ENCODE data around the gene WDFY4. TPM values are rescaled to one million over a fixed set of nuclear protein-coding genes. Genes with fewer than 3 reads are reported as not detected.

Gene WDFY4
- total and polyA plus RNA-seq, 4 donors: 0.57 to 7.1 (median 2.0) TPM

GRCh38 chr10:48885376-48885775, 200.7 kb downstream of the WDFY4 start:
- no peaks in the 10 kb centered on the region for H3K4me1 ChIP-seq (ENCODE audit: control insufficient read depth in 4 of 4, insufficient read depth in 4 of 4, low read length in 3 of 4)
- no peaks in the 10 kb centered on the region for H3K9me3 ChIP-seq (ENCODE audit: control insufficient read depth in 4 of 4, low read length in 3 of 4)
- H3K27ac ChIP-seq (ENCODE audit: low read depth in 1 of 2, low read length in 2 of 2): no peak overlapping the region
- H3K9ac ChIP-seq (ENCODE audit: low read depth in 1 of 2, low read length in 2 of 2): no peak overlapping the region
- H3K36me3 ChIP-seq (ENCODE audit: control insufficient read depth in 4 of 4, insufficient read depth in 3 of 4, low read depth in 1 of 4, low read length in 3 of 4): no peaks in the 10 kb centered on the region
- DNase-seq (ENCODE audit: low spot score): no peak
- H3K4me3 ChIP-seq (ENCODE audit: low read depth in 1 of 3, low read length in 3 of 3): no peak overlapping the region
- WGBS: 44% methylated on average over 2 of the region's 2 CpGs
- TF ChIP-seq RAD21 (IDR thresholded peaks at IDR 0.05) (peak in 1 of 2 donors; percentile 9), RXRA (IDR thresholded peaks at IDR 0.05) (no peak)
- H3K27me3 ChIP-seq (ENCODE audit: control insufficient read depth in 4 of 4, insufficient read depth in 4 of 4, low read length in 3 of 4): no peaks in the 10 kb centered on the region

GRCh38 chr10:48887982-48888381, 203.3 kb downstream of the WDFY4 start:
- H3K27ac ChIP-seq (ENCODE audit: low read depth in 1 of 2, low read length in 2 of 2): no peak overlapping the region
- H3K4me3 ChIP-seq (ENCODE audit: low read depth in 1 of 3, low read length in 3 of 3): no peak overlapping the region
- H3K36me3 ChIP-seq (ENCODE audit: control insufficient read depth in 4 of 4, insufficient read depth in 3 of 4, low read depth in 1 of 4, low read length in 3 of 4): no peaks in the 10 kb centered on the region
- no peaks in the 10 kb centered on the region for H3K9me3 ChIP-seq (ENCODE audit: control insufficient read depth in 4 of 4, low read length in 3 of 4)
- H3K27me3 ChIP-seq (ENCODE audit: control insufficient read depth in 4 of 4, insufficient read depth in 4 of 4, low read length in 3 of 4): no peaks in the 10 kb centered on the region
- H3K9ac ChIP-seq (ENCODE audit: low read depth in 1 of 2, low read length in 2 of 2): no peak overlapping the region
- no peak for DNase-seq (ENCODE audit: low spot score)
- TF ChIP-seq SP1 (IDR thresholded peaks at IDR 0.05): no peak
- TF ChIP-seq REST (IDR thresholded peaks at IDR 0.05): no peak
- TF ChIP-seq, protein P1, sequence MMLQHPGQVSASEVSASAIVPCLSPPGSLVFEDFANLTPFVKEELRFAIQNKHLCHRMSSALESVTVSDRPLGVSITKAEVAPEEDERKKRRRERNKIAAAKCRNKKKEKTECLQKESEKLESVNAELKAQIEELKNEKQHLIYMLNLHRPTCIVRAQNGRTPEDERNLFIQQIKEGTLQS (IDR thresholded peaks at IDR 0.05): no peak
- no peak for TF ChIP-seq HNF4A (conservative IDR thresholded peaks at IDR 0.05)
- TF ChIP-seq JUND (IDR thresholded peaks at IDR 0.05): no peak
- no peak for TF ChIP-seq HNF4G (IDR thresholded peaks at IDR 0.05)
- WGBS: 85% methylated on average over 1 of the region's 1 CpG
- no peaks in the 10 kb centered on the region for H3K4me1 ChIP-seq (ENCODE audit: control insufficient read depth in 4 of 4, insufficient read depth in 4 of 4, low read length in 3 of 4)

DNA sequence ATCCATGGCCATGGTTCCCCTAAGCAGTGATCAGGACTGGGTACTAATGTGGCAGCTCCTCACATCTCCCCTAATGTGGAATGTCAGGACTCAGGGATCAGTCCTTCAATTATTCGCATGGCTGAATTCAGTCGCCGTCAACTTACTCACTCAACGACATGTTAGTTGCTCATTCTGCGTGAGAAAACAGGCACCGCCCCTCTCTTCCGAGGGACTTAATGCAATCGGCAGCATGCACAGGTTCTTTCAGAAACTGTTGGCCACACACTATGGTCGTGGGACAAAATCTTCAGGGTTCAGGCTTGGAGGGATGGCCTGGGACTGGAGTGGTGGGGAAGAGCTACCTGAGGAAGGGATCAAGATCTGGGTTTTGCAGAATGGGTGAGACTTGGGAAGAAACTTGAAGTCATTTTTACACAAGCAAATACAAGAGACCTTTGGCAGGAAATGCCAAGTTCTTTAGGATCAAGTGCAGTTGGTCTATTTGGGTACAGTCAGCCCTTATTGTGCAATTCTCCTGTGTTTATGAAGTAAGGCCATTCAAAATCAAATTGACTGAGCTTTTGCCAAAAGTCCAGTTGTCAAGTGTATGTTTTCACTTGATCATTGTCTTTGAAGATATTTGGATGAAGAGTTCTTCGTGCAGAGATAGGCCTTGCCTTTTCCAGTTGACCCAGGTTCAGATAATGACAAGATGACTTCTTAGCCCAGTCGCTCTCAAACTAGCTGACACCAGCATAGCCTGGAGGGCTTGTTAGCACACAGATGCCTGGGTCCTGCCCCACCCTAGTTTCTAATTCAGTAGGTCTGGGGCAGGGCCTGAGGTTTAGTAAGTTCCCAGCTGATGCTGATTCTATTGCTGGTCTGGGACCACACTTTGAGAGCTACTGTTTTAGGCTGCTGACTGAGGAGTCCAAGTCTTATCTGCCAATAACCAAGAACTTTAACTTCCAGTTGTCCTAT, 206.5 kb downstream of the WDFY4 start:
- H3K36me3 ChIP-seq (ENCODE audit: control insufficient read depth in 4 of 4, insufficient read depth in 3 of 4, low read depth in 1 of 4, low read length in 3 of 4): no peaks in the 10 kb centered on the region
- H3K27me3 ChIP-seq (ENCODE audit: control insufficient read depth in 4 of 4, insufficient read depth in 4 of 4, low read length in 3 of 4): no peaks in the 10 kb centered on the region
- no peaks in the 10 kb centered on the region for H3K4me1 ChIP-seq (ENCODE audit: control insufficient read depth in 4 of 4, insufficient read depth in 4 of 4, low read length in 3 of 4)
- 90% methylated on average over 11 of the region's 11 CpGs for WGBS
- H3K9me3 ChIP-seq (ENCODE audit: control insufficient read depth in 4 of 4, low read length in 3 of 4): no peaks in the 10 kb centered on the region
- H3K9ac ChIP-seq (ENCODE audit: low read depth in 1 of 2, low read length in 2 of 2): no peak overlapping the region
- no peak overlapping the region for H3K27ac ChIP-seq (ENCODE audit: low read depth in 1 of 2, low read length in 2 of 2)
- no peak for DNase-seq (ENCODE audit: low spot score)
- no peak overlapping the region for H3K4me3 ChIP-seq (ENCODE audit: low read depth in 1 of 3, low read length in 3 of 3)
- TF ChIP-seq, protein P1 (IDR thresholded peaks at IDR 0.05): no peak
- TF ChIP-seq FOXA2 (IDR thresholded peaks at IDR 0.05): no peak
- TF ChIP-seq EGR1 (IDR thresholded peaks at IDR 0.05; ENCODE audit: low read depth in 2 of 2): no peak
- TF ChIP-seq HNF4G (IDR thresholded peaks at IDR 0.05): no peak
- TF ChIP-seq GABPA (IDR thresholded peaks at IDR 0.05 in 1 of 2, conservative IDR thresholded peaks at IDR 0.05 in 1 of 2): no peak
- no peak for TF ChIP-seq YY1 (IDR thresholded peaks at IDR 0.05)
- TF ChIP-seq RAD21 (IDR thresholded peaks at IDR 0.05): no peak
- TF ChIP-seq FOXA1 (IDR thresholded peaks at IDR 0.05): no peak
- no peak for TF ChIP-seq RXRA (IDR thresholded peaks at IDR 0.05)
- TF ChIP-seq ZBTB33 (IDR thresholded peaks at IDR 0.05): no peak
- TF ChIP-seq MAX (IDR thresholded peaks at IDR 0.05): no peak
- no peak for TF ChIP-seq NR2F2 (IDR thresholded peaks at IDR 0.05)
- TF ChIP-seq HNF4A (conservative IDR thresholded peaks at IDR 0.05): no peak
- TF ChIP-seq TAF1 (conservative IDR thresholded peaks at IDR 0.05): no peak
- TF ChIP-seq, protein P2, sequence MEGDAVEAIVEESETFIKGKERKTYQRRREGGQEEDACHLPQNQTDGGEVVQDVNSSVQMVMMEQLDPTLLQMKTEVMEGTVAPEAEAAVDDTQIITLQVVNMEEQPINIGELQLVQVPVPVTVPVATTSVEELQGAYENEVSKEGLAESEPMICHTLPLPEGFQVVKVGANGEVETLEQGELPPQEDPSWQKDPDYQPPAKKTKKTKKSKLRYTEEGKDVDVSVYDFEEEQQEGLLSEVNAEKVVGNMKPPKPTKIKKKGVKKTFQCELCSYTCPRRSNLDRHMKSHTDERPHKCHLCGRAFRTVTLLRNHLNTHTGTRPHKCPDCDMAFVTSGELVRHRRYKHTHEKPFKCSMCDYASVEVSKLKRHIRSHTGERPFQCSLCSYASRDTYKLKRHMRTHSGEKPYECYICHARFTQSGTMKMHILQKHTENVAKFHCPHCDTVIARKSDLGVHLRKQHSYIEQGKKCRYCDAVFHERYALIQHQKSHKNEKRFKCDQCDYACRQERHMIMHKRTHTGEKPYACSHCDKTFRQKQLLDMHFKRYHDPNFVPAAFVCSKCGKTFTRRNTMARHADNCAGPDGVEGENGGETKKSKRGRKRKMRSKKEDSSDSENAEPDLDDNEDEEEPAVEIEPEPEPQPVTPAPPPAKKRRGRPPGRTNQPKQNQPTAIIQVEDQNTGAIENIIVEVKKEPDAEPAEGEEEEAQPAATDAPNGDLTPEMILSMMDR (IDR thresholded peaks at IDR 0.05; ENCODE audit: low read depth, low read length, missing input control): no peak

All from liver (tissue), 9 donors.